ENCODE data around the gene GTF2B. TPM values are rescaled to one million over a fixed set of nuclear protein-coding genes. Genes with fewer than 3 reads are reported as not detected.
"Not testable (repeated sequence)": the region's sequence is repeated elsewhere in the genome, so short reads cannot be mapped to it uniquely, and the experiment has no call there.

The GTF2B gene
- total RNA-seq, 1 experiment from 2014 or later: 57.9 TPM

DNA sequence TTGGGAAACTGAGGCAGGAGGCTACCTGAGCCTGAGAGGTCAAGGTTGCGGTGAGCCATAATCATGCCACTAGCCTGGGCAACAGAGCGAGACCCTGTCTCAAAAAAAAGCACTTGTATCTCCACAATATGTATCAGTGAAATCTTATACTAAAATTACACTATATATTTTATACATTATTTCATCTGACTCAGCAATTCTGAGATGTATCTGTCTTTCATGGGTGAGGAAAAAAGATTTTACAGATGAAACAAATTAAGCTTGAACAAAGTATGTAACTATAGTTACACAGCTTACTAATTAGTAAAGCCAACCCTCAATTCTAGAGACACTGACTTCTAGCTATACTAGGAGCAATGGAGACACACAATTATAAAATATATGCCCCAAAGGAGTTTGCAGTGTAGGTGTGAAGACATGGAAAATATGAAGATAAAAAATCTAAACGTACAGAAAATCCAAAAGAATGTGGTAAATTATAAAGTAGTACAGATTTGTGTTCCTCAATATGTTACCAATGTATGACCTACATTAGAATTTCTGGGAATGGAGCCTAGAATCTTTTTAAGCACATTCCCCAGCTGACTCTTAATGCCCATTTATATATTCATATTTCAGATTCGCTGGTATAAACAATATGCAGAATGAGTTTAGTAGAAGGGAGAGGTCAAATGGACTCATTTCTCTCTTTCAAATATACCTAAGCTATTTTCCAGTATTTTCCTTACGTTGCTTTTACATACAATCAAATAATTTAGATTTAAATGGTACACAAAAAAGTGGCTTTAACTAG is 14.6 kb downstream of the GTF2B start:
- H3K27ac ChIP-seq: no peak overlapping the region
- H3K36me3 ChIP-seq: peaks cover 16% of the 10 kb centered on the region
- no peaks in the 10 kb centered on the region for H3K9me3 ChIP-seq (replicated peaks)
- no peaks in the 10 kb centered on the region for H3K27me3 ChIP-seq (replicated peaks)
- no peak for DNase-seq (ENCODE audit: low read depth in 1 of 2, low spot score in 2 of 2)
- peaks cover 11% of the 10 kb centered on the region for H3K4me1 ChIP-seq (replicated peaks)
- no peak overlapping the region for H3K4me3 ChIP-seq

DNA sequence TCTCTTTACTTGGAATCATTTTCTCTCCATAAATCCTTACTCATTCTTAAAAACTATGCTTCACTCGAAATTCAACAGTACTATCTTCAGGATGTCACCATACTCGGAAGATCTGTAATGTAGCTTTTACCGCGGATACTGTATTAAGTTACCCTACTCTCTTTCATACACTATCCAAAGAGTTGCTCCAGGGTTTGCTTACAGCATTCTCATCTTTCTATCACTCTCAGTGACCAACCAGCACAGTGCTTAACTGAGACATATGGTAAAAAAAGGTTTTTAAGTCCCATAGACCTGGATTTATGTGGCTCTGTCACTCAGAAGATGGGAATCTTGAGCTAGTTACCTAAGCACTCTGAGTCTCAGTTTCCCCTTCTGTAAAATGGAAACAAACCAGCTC is 15.8 kb downstream of the GTF2B start:
- Histone ChIP-seq H3K27me3 (replicated peaks) (no peaks in the 10 kb centered on the region), H3K9me3 (replicated peaks) (no peaks in the 10 kb centered on the region), H3K4me3 (no peak overlapping the region), H3K36me3 (peaks cover 17% of the 10 kb centered on the region), H3K27ac (no peak overlapping the region), H3K4me1 (replicated peaks) (peaks cover 11% of the 10 kb centered on the region)
- DNase-seq (ENCODE audit: low read depth in 1 of 2, low spot score in 2 of 2): no peak

DNA sequence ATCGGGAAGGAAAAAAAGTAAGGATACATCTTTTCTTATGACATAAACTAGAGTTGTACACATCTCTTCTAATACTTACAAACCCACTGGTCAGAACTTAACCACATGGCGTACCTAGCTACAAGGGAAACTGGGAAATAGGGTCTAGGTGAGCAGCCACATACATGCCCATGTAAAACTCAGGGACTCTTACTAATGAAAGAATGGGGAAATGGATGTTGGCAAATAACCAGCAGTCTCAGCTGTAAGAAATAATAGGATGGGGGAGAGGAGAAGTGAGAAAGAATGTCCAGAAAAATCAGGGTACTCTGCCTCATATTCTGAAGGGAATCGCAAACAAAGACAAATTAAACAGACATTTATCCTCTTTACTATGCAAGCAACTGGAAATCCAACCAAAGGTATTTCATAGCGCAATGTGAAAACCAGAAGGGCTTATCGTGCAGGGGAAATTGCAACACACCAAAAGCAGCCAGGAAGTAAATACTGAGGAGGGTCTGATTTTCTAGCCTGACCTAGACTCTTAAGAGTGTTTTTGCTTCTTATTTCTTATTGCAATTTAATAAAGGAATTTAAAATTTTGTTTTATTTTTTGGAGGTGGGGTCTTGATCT is 17.5 kb downstream of the GTF2B start:
- Histone ChIP-seq H3K4me1 (replicated peaks) (peaks cover 8% of the 10 kb centered on the region), H3K9me3 (replicated peaks) (no peaks in the 10 kb centered on the region), H3K27me3 (replicated peaks) (no peaks in the 10 kb centered on the region), H3K27ac (no peak overlapping the region), H3K36me3 (peaks cover 13% of the 10 kb centered on the region), H3K4me3 (no peak overlapping the region)
- DNase-seq (ENCODE audit: low read depth in 1 of 2, low spot score in 2 of 2): no peak

DNA sequence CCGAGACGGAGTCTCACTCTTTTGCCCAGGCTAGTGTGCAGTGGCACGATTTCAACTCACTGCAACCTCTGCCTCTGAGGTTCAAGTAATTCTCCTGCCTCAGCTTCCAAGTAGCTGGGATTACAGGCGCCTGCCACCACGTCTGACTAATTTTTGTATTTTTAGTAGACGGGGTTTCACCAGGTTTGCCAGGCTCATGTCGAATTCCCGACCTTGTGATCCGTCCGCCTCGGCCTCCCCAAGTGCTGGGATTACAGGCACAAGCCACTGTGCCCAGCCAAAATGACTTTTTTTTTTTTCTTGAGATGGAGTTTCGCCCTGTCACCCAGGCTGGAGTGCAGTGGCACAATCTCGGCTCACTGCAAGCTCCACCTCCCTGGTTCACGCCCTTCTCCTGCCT is 21.7 kb downstream of the GTF2B start:
- peaks cover 10% of the 10 kb centered on the region for H3K36me3 ChIP-seq
- H3K27me3 ChIP-seq (replicated peaks); H3K27ac ChIP-seq; H3K4me1 ChIP-seq (replicated peaks); H3K9me3 ChIP-seq (replicated peaks); DNase-seq (ENCODE audit: low read depth in 1 of 2, low spot score in 2 of 2); H3K4me3 ChIP-seq: not testable (repeated sequence)

DNA sequence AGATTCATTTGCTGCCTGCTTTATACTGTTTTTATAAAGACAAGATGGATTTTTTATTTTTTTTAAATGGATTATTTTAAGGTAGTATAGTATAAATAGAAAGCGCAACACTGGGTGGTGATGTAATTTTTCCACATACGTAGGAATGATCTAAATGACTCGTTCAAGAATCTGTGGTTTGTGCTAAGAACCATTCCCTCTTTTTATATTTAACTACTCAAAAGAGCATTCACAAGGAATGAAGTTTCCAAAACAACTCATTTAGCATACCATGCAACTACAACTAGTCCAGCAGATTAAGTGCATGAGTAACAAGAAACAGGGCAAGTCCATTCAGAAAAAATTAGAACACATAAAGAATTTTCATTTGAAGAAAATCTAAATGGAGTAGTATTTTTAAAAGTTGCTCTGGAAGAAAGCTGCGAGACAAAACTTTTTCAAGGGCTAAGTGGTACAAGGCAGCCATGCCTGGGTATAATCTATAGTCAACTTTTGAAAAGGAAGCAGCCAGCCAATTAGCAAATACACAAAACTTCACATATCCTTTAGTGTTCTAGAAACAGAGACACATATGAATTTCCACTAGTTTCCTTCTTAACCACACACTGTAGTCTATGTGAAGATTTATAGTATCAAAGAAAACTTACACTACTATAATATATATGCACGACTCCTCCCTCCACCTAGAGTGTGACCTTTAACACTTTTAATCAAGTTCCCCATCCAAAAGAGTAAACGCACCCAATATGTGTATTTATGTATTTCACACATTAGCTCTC is 23.4 kb downstream of the GTF2B start:
- Histone ChIP-seq H3K27me3 (replicated peaks) (no peaks in the 10 kb centered on the region), H3K9me3 (replicated peaks) (no peaks in the 10 kb centered on the region), H3K27ac (peak overlapping the region; percentile 24), H3K4me1 (replicated peaks) (peaks cover 6% of the 10 kb centered on the region), H3K4me3 (no peak overlapping the region), H3K36me3 (peaks cover 11% of the 10 kb centered on the region)
- DNase-seq (ENCODE audit: low read depth in 1 of 2, low spot score in 2 of 2): peak in 1 of 2 experiments; percentile 14

DNA sequence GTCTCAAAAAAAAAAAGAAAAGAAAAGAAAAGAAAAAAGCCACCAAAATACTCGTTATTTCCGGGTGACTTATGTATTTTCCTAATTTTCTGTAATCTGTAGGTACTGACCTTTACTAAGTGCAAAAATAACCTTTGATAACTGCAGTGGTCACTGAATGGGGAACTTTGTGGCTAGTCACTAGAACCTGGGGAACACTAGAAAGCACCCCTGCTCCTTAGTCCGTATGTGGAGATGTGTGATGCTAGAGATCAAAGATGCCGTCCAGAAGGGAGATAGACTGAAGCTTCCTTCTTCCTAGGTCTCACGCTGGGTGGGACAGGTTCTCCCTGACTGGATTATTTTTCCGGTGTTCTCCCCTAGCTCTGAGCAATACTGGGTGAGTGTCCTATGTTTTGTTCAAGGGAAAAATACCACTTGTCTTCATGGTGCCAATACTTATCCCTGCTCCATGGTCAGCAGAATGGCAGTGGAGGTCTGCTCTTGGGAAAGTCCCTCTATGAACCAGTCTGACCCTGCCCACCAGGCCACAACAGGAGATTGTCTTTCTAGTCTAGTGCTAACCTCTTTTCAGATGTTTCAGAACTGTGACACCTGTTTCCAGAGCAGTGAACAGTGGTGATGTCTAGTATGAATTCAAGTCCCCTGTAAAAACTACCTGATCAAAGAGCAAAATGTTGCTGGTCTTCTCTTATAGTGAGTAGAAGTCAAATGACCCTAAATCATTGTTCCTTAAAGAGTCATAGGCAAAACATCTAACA is 39.9 kb downstream of the GTF2B start:
- DNase-seq (ENCODE audit: low read depth in 1 of 2, low spot score in 2 of 2): no peak
- no peak overlapping the region for H3K27ac ChIP-seq

DNA sequence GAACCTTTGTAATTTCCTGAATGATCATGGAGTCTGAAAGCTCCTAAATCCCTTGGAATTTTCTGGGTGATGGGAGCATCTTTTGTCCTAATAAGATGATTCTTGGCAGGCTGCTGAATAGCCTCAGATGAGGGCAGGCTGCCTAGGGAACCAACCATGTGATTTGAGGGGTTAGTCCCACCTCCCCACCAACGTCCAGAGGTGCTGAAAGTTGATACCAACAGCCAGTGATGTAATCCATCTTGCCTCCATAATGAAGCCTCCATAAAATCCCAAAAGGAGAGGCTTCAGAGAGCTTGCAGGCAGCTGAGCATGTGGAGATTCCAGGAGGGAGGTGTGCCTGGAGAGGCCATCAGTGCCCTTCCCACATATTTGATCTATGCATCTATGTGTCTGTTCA is 43.7 kb downstream of the GTF2B start:
- Histone ChIP-seq H3K9me3 (replicated peaks) (no peaks in the 10 kb centered on the region), H3K36me3 (peaks cover 13% of the 10 kb centered on the region), H3K27me3 (replicated peaks) (no peaks in the 10 kb centered on the region), H3K27ac (no peak overlapping the region), H3K4me1 (replicated peaks) (no peaks in the 10 kb centered on the region), H3K4me3 (no peak overlapping the region)
- DNase-seq (ENCODE audit: low read depth in 1 of 2, low spot score in 2 of 2): no peak

More for the DNA sequence above, 39.9 kb downstream of the GTF2B start:
- Histone ChIP-seq H3K27me3 (replicated peaks) (no peaks in the 10 kb centered on the region), H3K36me3 (peaks cover 29% of the 10 kb centered on the region), H3K4me3 (no peak overlapping the region), H3K4me1 (replicated peaks) (no peaks in the 10 kb centered on the region), H3K9me3 (replicated peaks) (no peaks in the 10 kb centered on the region)

DNA sequence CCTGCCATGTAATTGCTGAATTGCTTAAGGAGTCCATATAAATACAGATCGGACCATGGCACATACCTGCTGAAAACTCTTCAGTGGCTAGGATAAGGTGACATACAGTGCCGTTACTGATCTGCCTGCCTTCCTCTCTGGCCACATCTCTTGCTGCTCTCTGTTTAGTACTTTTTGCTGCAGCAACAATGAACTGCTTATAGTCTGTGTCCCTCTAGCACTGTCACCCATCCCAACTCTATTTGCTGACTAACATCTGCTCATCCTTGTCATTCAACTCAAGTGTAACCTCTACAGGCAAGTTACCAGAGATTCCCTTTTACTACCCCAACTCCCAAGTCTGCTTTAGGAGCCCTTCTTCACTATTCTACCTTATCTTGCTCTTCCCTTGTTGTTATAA is 65.6 kb downstream of the GTF2B start:
- no peaks in the 10 kb centered on the region for H3K27me3 ChIP-seq (replicated peaks)
- H3K4me3 ChIP-seq: no peak overlapping the region
- no peak for DNase-seq (ENCODE audit: low read depth in 1 of 2, low spot score in 2 of 2)
- no peaks in the 10 kb centered on the region for H3K9me3 ChIP-seq (replicated peaks)
- H3K4me1 ChIP-seq (replicated peaks): no peaks in the 10 kb centered on the region
- H3K27ac ChIP-seq: no peak overlapping the region
- H3K36me3 ChIP-seq: peaks cover 44% of the 10 kb centered on the region

DNA sequence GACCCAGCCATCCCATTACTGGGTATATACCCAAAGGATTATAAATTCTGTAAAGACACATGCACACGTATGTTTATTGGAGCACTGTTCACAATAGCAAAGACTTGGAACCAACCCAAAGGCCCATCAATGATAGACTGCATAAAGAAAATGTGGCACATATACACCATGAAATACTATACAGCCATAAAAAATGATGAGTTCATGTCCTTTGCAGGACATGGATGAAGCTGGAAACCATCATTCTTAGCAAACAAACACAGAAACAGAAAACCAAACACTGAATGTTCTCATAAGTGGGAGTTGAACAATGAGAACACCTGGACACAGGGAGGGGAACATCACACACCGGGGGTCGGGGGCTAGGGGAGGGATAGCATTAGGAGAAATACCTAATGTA is 71.7 kb downstream of the GTF2B start:
- not testable (repeated sequence) for DNase-seq (ENCODE audit: low read depth in 1 of 2, low spot score in 2 of 2); H3K4me3 ChIP-seq; H3K27ac ChIP-seq; H3K9me3 ChIP-seq (replicated peaks); H3K4me1 ChIP-seq (replicated peaks); H3K27me3 ChIP-seq (replicated peaks)
- H3K36me3 ChIP-seq: peaks cover 44% of the 10 kb centered on the region

DNA sequence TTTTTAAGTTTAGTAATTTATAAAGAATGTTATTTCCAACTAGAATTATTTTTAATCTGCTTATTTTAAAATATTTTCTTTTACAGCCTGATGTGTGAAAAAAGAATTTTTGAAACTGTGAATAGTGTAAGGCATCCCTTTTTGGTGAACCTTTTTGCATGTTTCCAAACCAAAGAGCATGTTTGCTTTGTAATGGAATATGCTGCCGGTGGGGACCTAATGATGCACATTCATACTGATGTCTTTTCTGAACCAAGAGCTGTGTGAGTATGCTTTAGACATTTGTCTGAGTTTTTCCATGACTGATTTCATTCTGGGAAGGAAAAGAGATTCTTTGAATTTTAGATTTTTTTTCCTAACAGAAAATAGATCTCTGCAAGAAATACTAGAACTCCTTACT is 77.9 kb downstream of the GTF2B start:
- no peak overlapping the region for H3K4me3 ChIP-seq
- H3K9me3 ChIP-seq (replicated peaks): no peaks in the 10 kb centered on the region
- no peak for DNase-seq (ENCODE audit: low read depth in 1 of 2, low spot score in 2 of 2)
- peaks cover 59% of the 10 kb centered on the region for H3K36me3 ChIP-seq
- no peak overlapping the region for H3K27ac ChIP-seq
- H3K27me3 ChIP-seq (replicated peaks): no peaks in the 10 kb centered on the region
- H3K4me1 ChIP-seq (replicated peaks): no peaks in the 10 kb centered on the region

DNA sequence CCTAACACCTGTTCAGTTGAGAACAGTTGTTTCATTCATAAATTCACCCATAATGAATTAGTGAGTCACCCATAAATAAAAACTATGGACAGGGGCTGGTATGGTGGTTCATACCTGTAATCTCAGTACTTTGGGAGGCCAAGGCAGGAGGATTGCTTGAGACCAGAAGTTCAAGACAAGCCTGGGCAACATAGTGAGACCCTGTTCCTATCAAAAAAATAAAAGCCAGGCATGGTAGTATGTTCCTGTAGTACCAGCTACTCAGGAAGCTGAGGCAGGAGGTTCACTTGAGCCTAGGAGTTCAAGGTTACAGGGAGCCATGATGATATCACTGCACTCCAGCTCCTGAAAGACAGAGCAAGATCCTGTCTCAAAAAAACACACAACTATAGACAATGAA is 79.0 kb downstream of the GTF2B start:
- Histone ChIP-seq H3K27ac (no peak overlapping the region), H3K4me1 (replicated peaks) (no peaks in the 10 kb centered on the region), H3K27me3 (replicated peaks) (no peaks in the 10 kb centered on the region), H3K36me3 (peaks cover 60% of the 10 kb centered on the region), H3K9me3 (replicated peaks) (no peaks in the 10 kb centered on the region), H3K4me3 (no peak overlapping the region)
- no peak for DNase-seq (ENCODE audit: low read depth in 1 of 2, low spot score in 2 of 2)

DNA sequence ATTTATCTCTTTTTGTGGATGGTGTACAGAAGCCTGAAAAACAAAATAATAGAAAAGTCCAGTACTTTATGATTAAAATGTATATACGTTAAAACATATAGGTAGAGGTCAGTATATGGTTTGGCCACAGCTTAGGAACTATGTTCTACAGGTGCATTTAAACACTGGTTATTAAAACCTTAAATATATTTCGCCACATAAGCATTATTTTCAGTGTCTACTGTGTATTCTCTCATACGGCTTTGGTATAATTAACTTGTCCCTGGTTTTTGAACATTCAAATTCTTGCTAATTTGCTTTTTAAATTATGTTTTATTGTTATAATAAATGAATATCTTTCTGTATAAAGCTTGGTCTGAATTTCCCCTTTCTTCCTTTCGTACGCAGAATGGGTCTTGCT is 87.9 kb downstream of the GTF2B start:
- no peak overlapping the region for H3K27ac ChIP-seq
- 0 out of 2 replicates have a peak, but pooled peaks cover 6% of the 10 kb centered on the region for H3K9me3 ChIP-seq (replicated peaks)
- H3K4me3 ChIP-seq: no peak overlapping the region
- H3K4me1 ChIP-seq (replicated peaks): no peaks in the 10 kb centered on the region
- H3K27me3 ChIP-seq (replicated peaks): no peaks in the 10 kb centered on the region
- H3K36me3 ChIP-seq: peaks cover 64% of the 10 kb centered on the region
- DNase-seq (ENCODE audit: low read depth in 1 of 2, low spot score in 2 of 2): no peak

DNA sequence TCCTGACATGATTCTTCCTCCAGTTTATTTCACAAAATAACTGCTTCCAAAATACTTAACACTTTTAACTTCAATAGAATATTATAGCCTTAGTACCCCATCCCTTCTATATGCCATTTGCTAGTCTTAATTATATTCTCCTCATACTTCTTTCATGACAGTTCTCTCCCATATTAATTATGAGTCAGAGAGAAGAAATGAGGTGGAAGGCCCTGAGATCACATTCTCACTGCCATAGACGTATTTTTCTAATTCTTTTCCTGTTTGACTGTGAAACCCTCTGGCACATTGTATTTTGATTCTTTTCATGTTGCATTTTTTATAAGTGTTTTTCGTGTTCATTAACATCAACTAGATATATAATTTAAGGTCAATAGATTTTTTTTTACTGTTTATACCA is 88.4 kb downstream of the GTF2B start:
- Histone ChIP-seq H3K4me3 (no peak overlapping the region), H3K9me3 (replicated peaks) (0 out of 2 replicates have a peak, but pooled peaks cover 6% of the 10 kb centered on the region), H3K4me1 (replicated peaks) (no peaks in the 10 kb centered on the region), H3K27ac (no peak overlapping the region), H3K36me3 (peaks cover 62% of the 10 kb centered on the region), H3K27me3 (replicated peaks) (no peaks in the 10 kb centered on the region)
- no peak for DNase-seq (ENCODE audit: low read depth in 1 of 2, low spot score in 2 of 2)

Measured in SJSA1 (cell line).